ENCODE results near the gene UROC1.

UROC1 gene

GRCh38 chr3:126460381-126460780 lies 57.2 kb downstream of the UROC1 start:
- no peak for DNase-seq (ENCODE audit: low spot score)

GRCh38 chr3:126459763-126460127 lies 57.8 kb downstream of the UROC1 start:
- DNase-seq (ENCODE audit: low spot score) = no peak

DNA sequence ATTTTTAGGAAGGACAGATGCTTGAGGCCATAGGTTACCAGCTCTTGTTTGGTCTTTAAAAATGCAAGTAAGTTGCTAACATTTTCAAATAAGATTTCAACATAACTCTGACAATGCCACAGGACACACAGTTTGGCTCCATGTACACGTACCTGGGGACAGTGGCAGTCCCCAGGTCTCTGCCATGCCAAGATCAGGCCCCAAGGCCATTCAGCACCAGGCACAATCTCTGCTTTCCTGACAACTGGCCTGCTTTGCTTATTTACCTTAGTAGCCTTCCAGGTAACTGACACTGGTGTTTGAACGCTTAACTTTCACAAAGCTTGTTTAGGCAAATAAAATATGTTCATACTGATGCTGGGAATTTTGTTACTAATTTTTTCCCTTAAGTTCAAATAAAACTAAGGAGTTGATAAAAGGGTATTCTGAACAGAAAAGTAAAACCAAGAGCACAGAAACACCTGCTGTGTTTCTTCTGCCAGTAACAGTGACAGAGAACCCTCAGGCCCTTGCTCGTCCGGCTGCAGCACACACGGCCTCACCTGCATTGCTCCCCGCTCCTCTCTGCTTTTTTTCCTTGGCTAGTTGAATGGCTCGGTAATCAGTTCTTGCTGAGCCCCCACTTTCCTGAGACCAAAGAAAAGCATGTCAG lies 58.3 kb downstream of the UROC1 start:
- DNase-seq (ENCODE audit: low spot score) = no peak

DNA sequence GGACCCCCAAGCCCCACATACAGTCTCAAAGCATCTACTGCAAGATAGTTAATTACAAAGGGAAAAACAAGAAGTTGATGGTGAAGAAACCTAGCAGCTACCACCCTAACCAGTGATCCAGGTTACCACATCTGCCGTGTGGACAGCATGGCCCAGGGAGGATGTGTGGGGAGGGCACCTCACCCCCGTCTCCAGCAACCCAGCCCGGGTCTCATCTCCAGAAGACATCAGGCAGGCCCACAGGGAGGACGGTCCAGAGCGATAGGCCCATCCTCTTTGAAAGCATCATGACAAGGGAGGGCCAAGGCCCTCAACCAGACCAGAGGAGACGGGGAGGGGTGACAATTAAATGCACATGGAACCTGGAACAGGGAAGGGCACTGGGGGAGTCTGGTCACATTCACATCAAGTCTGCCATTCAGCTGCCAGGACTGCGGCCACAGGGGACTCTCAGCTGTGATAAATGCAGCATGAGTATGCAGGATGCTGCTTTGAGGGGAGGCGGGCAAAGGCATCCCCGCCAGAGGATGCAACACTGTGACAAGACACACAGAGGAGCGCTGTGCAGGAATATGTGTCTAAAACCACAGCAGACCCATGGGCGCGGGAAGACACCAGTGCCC lies 60.7 kb downstream of the UROC1 start:
- DNase-seq (ENCODE audit: low spot score) = no peak

DNA sequence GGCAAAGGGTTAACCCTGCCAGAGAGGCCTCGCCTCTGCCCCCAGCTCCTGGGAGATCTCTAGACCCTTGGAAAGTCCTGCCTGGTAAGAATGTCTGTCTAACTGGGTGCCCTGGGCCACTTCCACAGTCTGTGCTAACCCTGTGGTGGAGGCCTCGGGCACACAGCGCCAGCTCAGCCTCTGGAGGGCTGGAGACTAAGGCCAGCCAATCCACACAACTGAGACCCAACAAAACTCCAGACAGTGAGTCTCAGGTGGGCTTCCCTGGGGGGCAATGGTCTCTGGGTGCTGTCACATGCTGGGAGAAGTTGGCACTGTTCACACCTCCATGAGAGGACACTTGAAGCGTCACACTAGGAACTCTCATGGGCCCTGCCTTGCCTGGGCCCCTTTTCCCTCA lies 61.4 kb downstream of the UROC1 start:
- no peak for DNase-seq (ENCODE audit: low spot score)

DNA sequence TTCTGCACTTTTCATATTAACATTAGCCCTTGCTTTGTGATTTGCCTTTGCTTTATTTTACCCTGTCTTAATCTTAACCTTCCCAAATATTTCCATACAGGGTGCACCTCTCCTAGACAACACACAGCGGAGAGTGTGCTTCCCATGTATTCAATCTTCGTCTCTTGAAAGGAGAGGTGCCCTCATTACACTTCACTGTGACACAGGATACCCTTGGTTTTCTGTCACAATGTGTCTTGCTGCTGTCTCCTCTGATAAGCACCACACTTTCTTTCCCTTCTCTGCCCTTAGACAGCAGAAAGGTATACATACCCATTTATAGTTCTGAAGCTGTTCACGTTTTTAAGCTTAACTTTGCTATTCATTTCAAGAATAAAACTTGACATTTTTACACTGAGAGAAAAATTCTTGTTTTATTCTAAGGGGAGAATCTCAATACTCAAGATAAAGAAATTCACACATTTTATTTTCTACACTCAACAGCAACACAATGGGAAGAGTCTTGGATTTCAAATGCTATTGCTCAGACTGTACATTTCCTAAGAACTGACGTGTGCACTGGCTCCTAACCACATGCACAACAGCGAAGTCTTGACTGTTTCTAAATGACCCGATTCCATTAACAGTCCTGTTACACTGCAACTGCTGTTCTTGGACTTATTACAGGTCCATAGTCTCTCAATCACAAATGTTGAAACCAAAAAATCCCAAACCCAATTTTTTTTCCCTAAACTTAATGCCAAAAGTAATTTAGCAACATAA lies 63.0 kb downstream of the UROC1 start:
- no peak for DNase-seq (ENCODE audit: low spot score)

DNA sequence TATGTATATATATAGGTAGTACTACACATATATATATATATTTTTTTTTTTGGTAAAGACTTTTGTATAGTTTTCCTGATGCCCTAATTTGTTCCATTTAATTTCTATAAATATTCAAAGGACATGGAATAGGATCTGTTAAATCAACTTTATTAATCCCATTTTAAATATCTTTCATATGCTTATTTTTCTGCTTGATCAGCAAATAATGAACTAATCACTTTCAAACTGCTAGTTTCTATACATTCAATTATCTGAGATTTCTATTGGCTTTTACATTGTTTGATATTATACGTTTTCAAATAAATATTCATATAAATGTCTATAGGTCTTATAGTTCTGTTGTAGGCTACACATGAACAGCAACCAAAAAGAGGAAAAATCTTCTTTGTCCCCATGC lies 63.5 kb downstream of the UROC1 start:
- DNase-seq (ENCODE audit: low spot score) = no peak

GRCh38 chr3:126452213-126452612 lies 65.4 kb downstream of the UROC1 start:
- DNase-seq (ENCODE audit: low spot score) = no peak

GRCh38 chr3:126451511-126451910 lies 66.1 kb downstream of the UROC1 start:
- no peak for DNase-seq (ENCODE audit: low spot score)

DNA sequence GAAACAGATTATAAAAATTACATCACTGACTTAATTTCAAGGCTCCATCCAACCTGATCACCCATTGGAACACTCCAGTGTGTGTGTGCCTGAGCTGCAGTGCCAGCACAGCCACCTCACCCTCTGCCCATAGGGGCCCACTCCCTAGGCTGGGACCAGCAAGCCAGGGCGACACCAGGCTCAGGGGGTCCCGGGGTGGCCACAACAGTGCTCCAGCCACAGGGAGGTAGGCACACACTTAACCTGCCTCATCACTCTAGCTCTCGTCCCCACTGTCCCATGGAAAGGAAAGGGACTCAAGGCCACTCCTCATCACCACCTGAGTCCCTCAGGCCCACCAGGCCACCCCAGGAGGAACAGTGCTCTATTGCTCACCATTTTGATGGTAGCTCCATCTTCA lies 66.8 kb downstream of the UROC1 start:
- no peak for DNase-seq (ENCODE audit: low spot score)

GRCh38 chr3:126450219-126450618 lies 67.4 kb downstream of the UROC1 start:
- no peak for DNase-seq (ENCODE audit: low spot score)

DNA sequence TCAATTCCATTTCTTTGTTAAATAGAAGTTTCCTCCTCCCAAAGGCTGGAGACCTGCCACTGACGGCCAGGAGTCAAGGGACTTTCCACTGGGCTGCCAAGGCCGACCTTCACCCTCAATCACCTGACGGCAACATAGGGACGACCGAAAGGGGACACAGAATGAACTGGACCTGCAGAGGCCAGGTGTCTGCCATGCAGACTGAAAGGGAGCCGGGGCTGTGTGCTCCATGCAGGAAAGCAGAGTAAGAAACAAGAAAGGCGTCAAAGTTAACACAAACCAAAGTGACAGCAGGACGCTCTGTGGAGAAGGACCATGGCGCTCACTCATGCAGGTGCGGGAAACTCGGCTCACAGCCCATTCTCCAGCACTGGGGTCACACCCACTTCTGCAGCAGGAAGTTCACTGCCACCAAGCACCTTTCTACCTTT lies 67.9 kb downstream of the UROC1 start:
- no peak for DNase-seq (ENCODE audit: low spot score)

DNA sequence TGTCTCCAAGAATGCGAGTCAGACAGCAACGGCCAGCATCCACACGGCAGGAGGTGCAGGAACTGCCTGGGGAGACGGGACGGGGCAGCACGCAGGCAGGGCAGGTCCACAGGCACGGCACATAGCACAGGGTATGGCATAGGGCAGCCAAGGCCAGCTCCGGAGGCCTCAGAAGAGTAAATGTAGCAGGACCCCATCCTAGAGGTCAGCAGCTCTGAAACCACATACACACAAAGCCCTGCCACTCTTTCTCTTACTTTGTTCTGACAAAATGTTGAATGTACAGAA lies 68.7 kb downstream of the UROC1 start:
- DNase-seq (ENCODE audit: low spot score) = no peak

DNA sequence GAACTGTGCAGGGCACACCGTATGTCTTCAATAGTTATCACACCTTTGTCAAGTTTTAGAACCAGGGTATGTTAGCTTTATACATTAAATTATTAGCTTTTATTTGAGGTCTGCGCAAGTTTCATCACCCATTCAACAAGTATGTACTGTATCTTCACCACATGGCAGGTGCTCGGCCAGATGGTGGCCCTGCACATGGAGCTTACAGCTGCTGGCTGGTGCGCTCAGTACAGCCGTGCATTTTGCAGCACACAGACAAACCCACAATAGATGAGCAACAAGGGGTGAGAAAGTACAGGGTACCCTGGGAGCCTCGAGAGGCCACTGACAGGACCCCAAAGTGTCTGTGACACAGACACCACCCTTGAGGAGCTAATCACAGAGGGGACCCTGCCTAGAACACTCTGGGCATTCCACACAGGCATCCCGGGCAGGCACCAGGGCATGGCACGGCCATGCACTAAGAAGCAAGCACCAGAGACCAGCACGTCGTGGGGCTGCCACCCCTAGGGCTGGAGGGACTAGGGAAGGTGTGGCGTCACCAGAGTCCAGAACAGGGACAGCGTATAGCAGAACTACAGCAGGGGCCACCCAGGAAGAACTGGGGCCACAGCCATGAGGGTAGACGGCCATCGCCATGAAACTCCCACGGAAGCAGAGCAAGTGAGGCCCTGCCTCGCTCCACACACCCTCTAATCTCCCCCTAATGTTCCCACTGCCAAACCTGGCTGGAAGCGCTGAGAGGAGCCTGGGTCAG lies 69.3 kb downstream of the UROC1 start:
- no peak for DNase-seq (ENCODE audit: low spot score)

- no peak for DNase-seq (ENCODE audit: low spot score)
Measured at GRCh38 chr3:126447456-126448106, 70.0 kb downstream of the UROC1 start.

GRCh38 chr3:126446791-126447190 lies 70.8 kb downstream of the UROC1 start:
- DNase-seq (ENCODE audit: low spot score) = no peak

DNA sequence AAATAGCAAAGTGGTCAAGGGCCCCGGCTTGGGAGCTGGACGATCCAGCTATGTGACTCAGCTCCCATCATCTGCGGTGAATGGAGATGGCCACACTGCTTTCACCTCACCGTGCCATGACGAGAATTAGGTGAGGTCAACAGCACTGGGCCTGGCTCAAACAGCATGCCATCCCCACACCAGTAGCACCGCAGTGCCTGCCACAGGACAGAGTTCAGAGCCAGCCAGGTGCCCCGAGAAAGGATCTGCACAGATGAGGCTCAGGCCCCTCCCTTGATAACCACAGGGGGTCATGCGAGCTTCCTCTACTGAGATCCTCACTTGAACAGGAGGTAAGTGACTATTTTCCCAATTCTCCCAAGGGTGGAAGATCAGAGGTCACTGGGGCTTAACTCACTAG lies 71.3 kb downstream of the UROC1 start:
- DNase-seq (ENCODE audit: low spot score) = no peak

GRCh38 chr3:126445506-126445905 lies 72.1 kb downstream of the UROC1 start:
- DNase-seq (ENCODE audit: low spot score) = no peak

DNA sequence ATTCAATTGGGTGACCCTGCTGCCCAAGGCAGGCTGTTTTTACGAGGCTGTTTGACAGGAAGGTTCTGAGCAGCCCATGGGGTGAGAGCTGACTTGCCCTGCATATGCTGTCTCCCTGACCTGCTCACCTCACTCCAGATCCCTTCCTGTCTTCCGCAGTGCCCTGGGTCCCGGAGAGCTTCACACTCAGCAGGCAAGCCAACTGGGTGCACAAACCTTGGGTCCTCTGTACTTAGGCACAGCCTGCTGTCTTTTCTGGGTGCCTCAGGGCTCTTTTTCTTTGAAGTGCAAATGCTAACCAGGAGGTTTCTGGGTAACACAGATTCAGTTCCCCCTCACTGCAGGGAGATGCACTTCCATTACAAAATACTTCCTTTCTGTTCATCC lies 74.7 kb downstream of the UROC1 start:
- DNase-seq (ENCODE audit: low spot score) = no peak

DNA sequence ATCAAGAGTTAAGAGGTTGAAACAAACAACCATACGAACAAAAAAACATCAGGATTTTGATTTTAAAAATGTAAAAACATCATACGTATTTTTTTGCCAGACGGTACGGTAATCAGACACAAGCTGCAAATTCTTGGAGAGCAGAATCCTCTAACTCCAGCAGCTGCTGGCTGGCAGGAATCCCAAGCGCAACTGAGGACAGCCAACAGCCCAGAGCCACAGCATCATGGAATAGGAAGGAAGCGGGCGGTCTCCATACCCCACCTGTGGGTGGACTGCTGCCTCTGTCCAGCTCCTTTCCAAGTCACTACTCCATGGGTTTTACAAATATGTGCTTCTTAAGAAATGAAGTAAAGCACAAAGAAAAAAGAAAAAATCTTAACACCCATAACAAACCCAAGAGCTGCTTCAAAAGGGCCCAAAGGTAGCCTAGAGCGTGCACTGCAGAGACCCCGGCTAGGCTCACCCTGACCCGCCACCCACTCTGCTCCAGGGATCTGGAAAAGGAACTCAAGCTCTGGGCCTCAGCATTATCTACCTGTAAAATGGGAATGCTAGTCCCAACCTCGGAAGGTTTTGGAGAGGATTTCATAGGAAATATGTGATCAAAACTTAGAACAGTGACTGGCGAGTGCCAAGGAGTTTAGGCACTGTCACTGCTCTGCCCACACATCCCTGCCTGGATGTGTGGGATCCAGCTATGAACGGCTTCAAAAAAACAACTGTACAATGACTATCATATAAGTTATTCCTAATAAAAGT lies 75.3 kb downstream of the UROC1 start:
- DNase-seq (ENCODE audit: low spot score) = no peak

DNA sequence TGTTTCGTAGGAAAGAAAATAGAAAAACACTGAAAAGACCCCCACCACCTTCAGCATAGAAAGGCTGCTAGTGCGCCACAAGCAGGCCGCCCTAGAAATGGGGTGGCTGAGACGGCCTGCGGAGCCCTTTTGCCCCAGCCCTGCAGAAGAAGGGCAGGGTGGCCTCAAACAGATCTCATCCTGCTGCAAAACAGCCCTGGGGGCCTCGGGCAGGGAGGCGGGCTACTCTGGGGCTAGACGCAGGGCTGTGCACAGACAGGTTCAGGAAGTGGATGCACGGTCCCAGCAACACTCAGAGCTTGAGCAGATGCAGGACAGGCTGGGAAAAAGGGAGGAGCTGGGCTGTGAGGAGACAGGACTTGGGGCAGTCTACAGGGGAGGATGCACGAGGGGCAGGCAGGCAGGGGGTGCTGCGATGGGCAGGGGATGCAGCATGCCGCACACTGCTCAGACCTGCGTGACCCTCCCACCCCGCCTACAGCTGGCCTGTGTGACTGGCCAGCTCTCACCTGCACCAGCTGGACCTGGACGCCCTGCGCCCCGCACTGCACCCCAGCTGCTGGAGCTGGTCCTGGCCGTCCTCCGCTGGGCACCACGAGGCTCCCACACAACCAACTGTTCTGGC lies 76.2 kb downstream of the UROC1 start:
- DNase-seq (ENCODE audit: low spot score) = no peak

DNA sequence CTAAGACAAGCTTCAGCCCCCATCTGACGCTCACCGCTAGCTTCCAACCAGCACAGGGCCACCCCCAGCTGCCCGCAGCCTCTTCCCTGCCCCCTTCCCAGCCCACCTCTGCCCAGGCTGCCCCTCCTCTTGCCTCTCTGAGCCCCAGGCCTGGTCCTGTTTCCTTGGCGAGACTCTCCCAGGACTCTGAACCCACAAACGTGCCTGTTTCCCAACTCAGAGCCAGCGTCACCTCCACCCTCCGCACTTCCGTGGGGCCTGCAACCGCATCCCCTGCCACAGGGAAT lies 76.9 kb downstream of the UROC1 start:
- DNase-seq (ENCODE audit: low spot score) = no peak

Measured in SW480 (cell line).